Activated CD8-positive, alpha-beta T cell treated with anti-CD3 and anti-CD28 coated beads for 36 hours (primary cell): ENCODE measurements around the gene C17orf113. TPM values are rescaled to one million over a fixed set of nuclear protein-coding genes. Genes with fewer than 3 reads are reported as not detected.

Experiments
- ATAC-seq: fragments of 200-7000 bp; cut with Tn5 transposase; one replicate; pipeline ENCODE4 v1.10.0; 2021; ENCODE audit warnings: mild to moderate bottlenecking, moderate library complexity
- CTCF ChIA-PET: fragments of 350-600 bp; sonication (Branson Sonifier 250); formaldehyde crosslinking; loops from one replicate; lab custom pipeline; 2021; ENCODE audit warnings: antibody characterized with exemption; lab: Charles Lee
- POLR2A ChIA-PET: fragments of 350-600 bp; sonication (Branson Sonifier 250); formaldehyde crosslinking; loops from one replicate; lab custom pipeline; 2021; ENCODE audit warnings: antibody characterized with exemption; lab: Charles Lee
- DNase-seq: peaks from one replicate; pipeline ENCODE4 v3.0.0-alpha.2; 2020
- H3K27ac Mint-ChIP-seq: one replicate; pipeline ENCODE4 v1.8.0; 2021; ENCODE audit warnings: mild to moderate bottlenecking, mixed read lengths
- H3K27me3 Mint-ChIP-seq: one replicate; pipeline ENCODE4 v1.8.0; 2021; ENCODE audit warnings: mixed read lengths
- H3K36me3 Mint-ChIP-seq: one replicate; pipeline ENCODE4 v1.8.0; 2021; ENCODE audit warnings: low read depth, mixed read lengths
- H3K4me1 Mint-ChIP-seq: one replicate; pipeline ENCODE4 v1.8.0; 2021; ENCODE audit warnings: low read depth, mixed read lengths
- H3K4me3 Mint-ChIP-seq: one replicate; pipeline ENCODE4 v1.8.0; 2021; ENCODE audit warnings: mild to moderate bottlenecking, moderate library complexity, mixed read lengths
- H3K9me3 Mint-ChIP-seq: one replicate; pipeline ENCODE4 v1.8.0; 2021; ENCODE audit warnings: mixed read lengths
- CTCF ChIP-seq: fragments of 200-600 bp; IDR thresholded peaks from one replicate; pipeline ENCODE4 v1.8.0; 2022; ENCODE audit warnings: antibody characterized with exemption, mild to moderate bottlenecking
- intact Hi-C: fragments of 100-400 bp; cut with micrococcal nuclease; formaldehyde crosslinking; loops from one replicate; pipeline ENCODE4 v1.10.0; 2022
- total RNA-seq, 2 experiments: library from RNA; stranded (reverse); gene quantifications; one replicate each; pipeline ENCODE4 v1.2.3, GENCODE V29; 2021

The C17orf113 gene
- total RNA-seq, 2 experiments from 2014 or later, result 0.72 to 0.77 TPM

GRCh38 chr17:41989702-41990419 is 60.5 kb downstream of the C17orf113 start:
- peaks cover 54% of the 10 kb centered on the region for H3K36me3 Mint-ChIP-seq
- ChIA-PET POLR2A (interaction anchor here (0.6 to 1.9 kb wide), 4 partner anchors 9 to 133 kb away, joined by 3 to 6 read pairs (median 5); partner anchors contain the start of gene DNAJC7), CTCF (interaction anchor here (1.0 kb wide), 1 partner anchor 27 kb away, joined by 3 read pairs; the partner anchor contains the start of gene DNAJC7)
- intact Hi-C loops, result no loop called here
- peaks cover 15% of the 10 kb centered on the region for H3K4me1 Mint-ChIP-seq
- TF ChIP-seq CTCF, result no peak
- DNase-seq, result no peak
- H3K9me3 Mint-ChIP-seq, result no peaks in the 10 kb centered on the region
- H3K4me3 Mint-ChIP-seq, result no peak overlapping the region
- no peak for ATAC-seq
- H3K27ac Mint-ChIP-seq, result peak overlapping the region; percentile 11
- H3K27me3 Mint-ChIP-seq, result no peaks in the 10 kb centered on the region

- Mint-ChIP-seq H3K4me1 (peaks cover 15% of the 10 kb centered on the region), H3K9me3 (no peaks in the 10 kb centered on the region), H3K36me3 (peaks cover 55% of the 10 kb centered on the region), H3K27me3 (no peaks in the 10 kb centered on the region), H3K27ac (peak overlapping the region; percentile 88), H3K4me3 (no peak overlapping the region)
- no peak for DNase-seq
- intact Hi-C loops, result no loop called here
- ATAC-seq, result no peak
- no peak for TF ChIP-seq CTCF
- CTCF ChIA-PET, result no interaction called here
- POLR2A ChIA-PET, result interaction anchor here (0.8 to 2.1 kb wide), 3 partner anchors 8 to 31 kb away, joined by 3 to 4 read pairs (median 4); partner anchors contain the start of gene NKIRAS2
Observed at GRCh38 chr17:41988418-41988817, 62.0 kb downstream of the C17orf113 start.

Other genes starting within 250 kb of the C17orf113 start
- 1 to 10 TPM; 2.6 to 3.2 TPM for gene P3H4, start 238.7 kb downstream of the C17orf113 start, total RNA-seq
- 1 to 10 TPM in 1 of 2 experiments, under 1 TPM in 1; 0.74 to 1.2 TPM for gene FKBP10, start 237.6 kb downstream of the C17orf113 start, total RNA-seq
- 10 to 100 TPM; 30.5 to 32.3 TPM for gene NT5C3B, start 214.4 kb downstream of the C17orf113 start, total RNA-seq
- under 1 TPM in 1 of 2 experiments, not detected in 1; 0.36 TPM for gene KLHL10, start 212.8 kb downstream of the C17orf113 start, total RNA-seq
- gene KLHL11, start 185.2 kb downstream of the C17orf113 start, total RNA-seq, result 10 to 100 TPM; 19.2 to 19.6 TPM
- 100 to 1,000 TPM; 185 to 186 TPM for gene ACLY, start 131.7 kb downstream of the C17orf113 start, total RNA-seq
- 1 to 10 TPM in 1 of 2 experiments, under 1 TPM in 1; 0.81 to 1.4 TPM for gene ODAD4, start 120.0 kb downstream of the C17orf113 start, total RNA-seq
- gene CNP, start 83.8 kb downstream of the C17orf113 start, total RNA-seq, result 10 to 100 TPM; 50.1 to 54.5 TPM
- 10 to 100 TPM; 86.7 to 90.3 TPM for gene DNAJC7, start 33.2 kb downstream of the C17orf113 start, total RNA-seq
- 10 to 100 TPM; 13.8 to 15.0 TPM for gene NKIRAS2, start 30.5 kb downstream of the C17orf113 start, total RNA-seq
- gene ZNF385C, start 47.9 kb upstream of the C17orf113 start, total RNA-seq, result 1 to 10 TPM; 1.3 TPM
- 10 to 100 TPM; 31.7 to 36.2 TPM for gene DHX58, start 62.1 kb upstream of the C17orf113 start, total RNA-seq
- 10 to 100 TPM; 49.2 to 50.2 TPM for gene KAT2A, start 70.8 kb upstream of the C17orf113 start, total RNA-seq
- gene HSPB9, start 72.2 kb upstream of the C17orf113 start, total RNA-seq, result under 1 TPM in 1 of 2 experiments, not detected in 1; 0.41 TPM
- gene RAB5C, start 104.4 kb upstream of the C17orf113 start, total RNA-seq, result 10 to 100 TPM; 30.7 to 32.5 TPM
- under 1 TPM; 0.38 to 0.43 TPM for gene KCNH4, start 130.5 kb upstream of the C17orf113 start, total RNA-seq
- not detected for gene HCRT, start 134.9 kb upstream of the C17orf113 start, total RNA-seq
- 10 to 100 TPM; 12.3 to 14.9 TPM for gene GHDC, start 143.9 kb upstream of the C17orf113 start, total RNA-seq
- gene STAT5B, start 225.8 kb upstream of the C17orf113 start, total RNA-seq, result 100 to 1,000 TPM; 128 to 129 TPM
- gene STAT5A, start 237.9 kb upstream of the C17orf113 start, total RNA-seq, result 100 to 1,000 TPM; 163 to 190 TPM